COLO668 (cell line): Measurements from ENCODE around the gene LAMB1.

Experiments
- DNase-seq: peaks from one replicate; lab custom pipeline; 2025; ENCODE audit not compliant: unreplicated experiment; lab: John Stamatoyannopoulos, UW

The LAMB1 gene

DNA sequence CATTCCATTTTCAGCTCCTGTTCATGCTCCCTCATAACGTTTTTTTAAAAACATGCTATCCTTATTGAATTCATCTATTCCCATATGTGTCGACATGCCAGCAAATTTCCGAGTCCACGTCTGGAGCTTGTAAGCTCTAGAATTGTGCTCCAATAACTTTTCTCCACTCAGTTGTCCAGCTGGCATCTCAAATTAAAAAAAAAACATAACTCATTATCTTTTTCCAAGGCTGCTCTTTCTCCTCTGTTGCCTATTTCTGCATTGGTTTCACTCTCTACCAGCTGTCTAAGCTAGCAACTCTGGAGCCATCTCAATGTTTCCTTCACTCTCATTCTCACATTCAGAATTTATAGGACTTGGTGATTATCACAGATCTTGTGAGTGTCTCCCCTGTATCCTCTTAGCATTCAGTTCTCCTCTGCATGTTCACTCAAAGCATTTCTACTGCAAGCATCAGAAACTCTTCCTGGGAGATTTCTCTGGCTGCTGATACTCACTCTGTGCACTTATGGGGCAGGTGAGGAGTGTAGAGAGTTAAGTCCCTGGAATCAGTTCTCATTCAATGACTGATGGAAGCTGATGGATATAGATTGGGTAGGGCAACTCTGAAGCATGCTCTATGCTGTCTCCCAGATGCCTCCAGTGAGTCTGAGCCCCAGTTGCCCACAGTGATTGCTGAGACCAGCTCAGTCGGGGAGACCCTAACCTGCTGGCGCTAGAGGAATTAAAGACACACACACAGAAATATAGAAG is 118.7 kb downstream of the LAMB1 start:
- no peak for DNase-seq

DNA sequence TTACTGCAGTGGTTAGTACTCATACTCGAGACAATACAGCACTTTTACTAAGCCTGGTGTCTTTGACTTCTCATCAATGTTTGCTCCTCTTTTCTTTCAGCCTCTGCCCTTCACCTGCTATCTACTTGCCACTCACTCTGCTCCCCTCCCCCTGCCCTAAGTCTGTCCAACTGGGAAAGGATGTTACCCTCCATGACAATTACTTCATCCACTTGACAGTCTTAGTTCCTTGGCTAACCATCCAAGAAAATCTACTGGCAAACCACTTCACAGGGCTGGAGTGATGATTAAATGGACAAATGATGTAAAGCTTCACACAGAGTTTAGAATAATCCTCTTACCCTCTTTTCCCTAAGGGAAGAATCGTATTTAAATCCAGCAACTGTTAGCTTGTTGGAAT is 120.2 kb downstream of the LAMB1 start:
- DNase-seq: no peak

DNA sequence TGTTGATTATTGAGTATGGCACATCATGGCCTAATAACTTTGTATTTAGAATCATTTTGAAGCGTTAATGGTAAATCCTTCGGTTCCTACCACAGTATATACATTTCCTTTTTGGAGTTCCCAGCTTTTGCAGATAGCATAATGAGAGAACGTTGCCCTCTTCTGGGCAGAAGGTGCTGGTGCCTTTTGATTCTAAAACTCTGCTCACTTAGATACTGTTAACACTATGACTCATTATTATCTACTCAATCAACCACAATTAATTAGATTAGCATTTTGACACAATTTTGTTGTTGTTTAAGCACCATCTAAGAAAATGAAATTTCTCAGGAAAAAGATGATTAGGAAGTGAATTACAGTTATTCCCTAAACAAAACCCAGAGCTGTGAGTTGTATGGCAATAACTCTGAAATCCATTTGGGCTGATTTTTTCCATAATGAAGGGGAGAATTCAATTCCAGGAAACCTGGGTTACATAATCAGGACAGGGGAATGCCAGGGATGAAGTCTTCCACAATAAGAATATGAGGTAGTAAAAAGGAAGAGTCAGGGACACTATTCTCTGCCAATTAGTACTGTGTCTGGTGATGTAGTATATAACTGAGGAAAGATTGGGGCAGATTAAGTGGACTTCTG is 123.4 kb downstream of the LAMB1 start:
- peak; percentile 18 for DNase-seq

DNA sequence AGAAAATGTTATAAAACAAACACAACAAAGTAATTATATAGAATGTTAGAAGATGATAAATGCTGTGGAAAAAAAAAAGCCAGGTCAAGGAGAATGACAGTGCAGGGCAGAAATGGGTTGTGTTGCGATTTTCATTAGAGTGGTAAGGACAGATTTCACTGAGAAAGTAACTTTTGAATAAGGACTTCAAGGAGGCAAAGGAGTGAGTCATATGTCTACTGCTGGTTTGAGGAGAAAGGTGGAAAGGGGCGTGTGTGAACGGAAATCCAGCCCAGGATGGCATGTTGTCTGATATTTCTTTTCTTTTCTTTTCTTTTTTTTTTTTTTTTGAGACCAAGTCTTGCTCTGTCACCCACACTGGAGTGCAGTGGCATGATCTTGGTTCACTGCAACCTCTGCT is 124.3 kb downstream of the LAMB1 start:
- no peak for DNase-seq

DNA sequence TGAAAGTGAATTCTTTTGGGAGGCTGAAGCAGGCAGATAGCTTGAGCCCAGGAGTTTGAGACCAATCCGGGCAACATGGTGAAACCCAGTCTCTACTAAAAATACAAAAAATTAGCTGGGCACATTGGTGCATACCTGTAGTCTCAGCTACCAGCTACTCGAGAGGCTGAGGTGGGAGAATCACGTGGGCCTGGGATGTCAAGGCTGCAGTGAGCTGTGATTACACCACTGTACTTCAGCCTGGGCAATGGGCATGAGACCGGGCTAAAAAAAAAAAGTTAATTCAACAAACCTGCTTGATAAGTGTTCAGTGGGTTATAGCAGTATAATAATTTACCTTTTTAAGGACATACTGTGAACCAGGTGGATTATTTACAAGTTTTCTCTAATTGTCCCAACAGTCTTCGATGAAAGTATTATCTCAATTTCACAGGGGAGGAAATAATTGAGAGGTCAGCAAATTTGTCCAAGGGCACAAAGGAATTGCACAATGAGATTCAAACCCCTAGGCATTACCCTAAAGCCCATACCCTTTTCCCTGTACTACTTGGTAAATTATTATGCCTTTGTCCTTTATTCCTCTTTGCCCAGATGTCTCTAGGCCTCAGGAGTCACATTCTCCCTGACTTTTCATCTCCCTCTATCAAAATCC is 125.1 kb downstream of the LAMB1 start:
- DNase-seq: no peak

DNA sequence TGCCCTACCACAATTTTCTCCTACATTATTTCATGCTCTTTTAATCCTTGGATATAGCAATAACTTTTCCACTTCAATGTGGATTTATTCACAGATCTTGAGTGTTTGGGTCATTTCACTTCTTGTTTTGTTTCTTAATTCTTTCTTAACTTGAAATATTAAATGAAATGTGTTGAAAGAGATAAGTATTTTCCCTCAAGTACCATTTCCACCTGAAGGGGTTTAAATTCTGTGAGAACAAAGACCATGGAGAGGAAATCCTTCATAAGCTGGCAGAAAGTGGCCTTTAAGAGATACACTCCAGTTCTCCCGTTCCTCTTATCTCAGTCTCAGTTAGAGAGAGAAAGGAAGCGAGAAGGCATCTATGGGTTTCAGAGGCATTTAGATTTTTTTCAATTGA is 126.0 kb downstream of the LAMB1 start:
- no peak for DNase-seq

DNA sequence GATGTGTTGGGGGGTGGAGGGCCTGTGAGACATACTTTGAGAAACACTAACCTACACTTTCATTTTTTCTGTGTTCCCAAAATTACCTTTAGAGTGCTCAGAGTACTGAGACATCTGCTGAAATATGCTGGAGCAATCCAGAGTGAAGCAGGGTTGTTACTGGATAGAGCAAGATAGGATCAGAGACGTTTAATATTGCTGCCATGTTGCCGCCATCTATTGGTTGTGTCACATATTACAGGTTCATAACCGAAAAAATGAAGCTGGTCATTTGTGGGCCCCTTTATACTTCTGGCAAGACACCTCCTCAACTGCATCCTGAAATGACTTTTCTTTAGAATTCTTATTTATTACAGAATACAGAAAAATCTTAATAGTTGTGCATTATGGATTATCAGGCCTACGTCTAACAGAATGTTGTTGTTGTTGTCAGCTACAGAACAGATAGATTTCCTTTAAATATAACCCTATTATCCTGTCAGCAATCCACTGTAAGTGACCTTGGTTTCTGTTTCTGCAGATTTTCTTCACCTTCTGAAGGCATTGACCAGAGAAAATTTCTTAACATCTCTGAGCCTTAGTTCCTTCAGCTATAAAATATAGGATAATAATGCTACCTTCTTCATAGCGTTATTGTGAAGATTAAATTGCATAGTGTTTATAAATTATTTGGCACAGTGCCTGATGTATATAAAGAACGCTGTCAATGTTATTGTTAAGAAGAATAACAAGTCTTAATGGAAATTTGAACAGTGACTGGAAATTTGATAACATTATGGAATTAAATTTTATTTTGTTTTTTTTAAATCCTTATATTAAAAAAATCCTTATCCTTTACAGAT is 128.1 kb downstream of the LAMB1 start:
- peak; percentile 32 for DNase-seq

DNA sequence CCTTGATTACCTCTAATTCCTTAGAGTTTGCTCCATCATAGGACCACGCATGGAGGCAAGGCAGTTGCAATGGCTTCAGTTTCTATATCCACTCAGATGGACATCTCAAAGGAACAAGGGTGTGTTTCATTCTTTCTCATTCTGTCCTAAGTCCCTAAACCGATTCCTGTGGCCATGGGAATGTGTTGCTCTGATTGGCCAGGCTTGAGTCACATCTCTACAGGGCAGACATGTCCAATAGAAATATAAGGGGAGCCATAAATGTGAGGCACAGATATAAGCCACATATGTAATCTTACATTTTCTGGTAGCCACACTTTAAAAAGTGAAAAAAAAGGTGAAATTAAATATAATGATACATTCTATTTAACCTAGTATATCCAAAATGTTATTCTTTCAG is 128.8 kb downstream of the LAMB1 start:
- DNase-seq: no peak
